AG10803 (cell line): ENCODE data around the gene WDTC1.

Experiments
- DNase-seq: peaks from one replicate; pipeline ENCODE4 v3.0.0; 2010; ENCODE audit warnings: low read depth
- H3K4me3 ChIP-seq: 2 replicates; pipeline ENCODE4 v1.5.1; 2011; ENCODE audit warnings: mild to moderate bottlenecking, low read length, control low read depth
- CTCF ChIP-seq: conservative IDR thresholded peaks from 2 replicates; pipeline ENCODE4 v1.5.1; 2011; ENCODE audit warnings: mild to moderate bottlenecking, low read length, control low read depth, inconsistent platforms

Gene WDTC1

GRCh38 chr1:27350663-27351540 lies 116.5 kb downstream of the WDTC1 start:
- no peak overlapping the region for H3K4me3 ChIP-seq
- no peak for DNase-seq

GRCh38 chr1:27351541-27352107 lies 117.2 kb downstream of the WDTC1 start:
- H3K4me3 ChIP-seq: no peak overlapping the region
- no peak for TF ChIP-seq CTCF
- no peak for DNase-seq

More at GRCh38 chr1:27350663-27351540, 116.5 kb downstream of the WDTC1 start:
- no peak for TF ChIP-seq CTCF

GRCh38 chr1:27353166-27353565 lies 118.7 kb downstream of the WDTC1 start:
- TF ChIP-seq CTCF: no peak
- no peak for DNase-seq
- H3K4me3 ChIP-seq: no peak overlapping the region

GRCh38 chr1:27353629-27354028 lies 119.2 kb downstream of the WDTC1 start:
- H3K4me3 ChIP-seq: no peak overlapping the region
- no peak for DNase-seq
- no peak for TF ChIP-seq CTCF

GRCh38 chr1:27355683-27356082 lies 121.3 kb downstream of the WDTC1 start:
- no peak for DNase-seq
- no peak for TF ChIP-seq CTCF

GRCh38 chr1:27356277-27356618 lies 121.8 kb downstream of the WDTC1 start:
- TF ChIP-seq CTCF: no peak
- no peak overlapping the region for H3K4me3 ChIP-seq
- DNase-seq: no peak

More at GRCh38 chr1:27355683-27356082, 121.3 kb downstream of the WDTC1 start:
- H3K4me3 ChIP-seq: no peak overlapping the region
